GM23338 (cell line): ENCODE results near the gene OR4D2. TPM values are rescaled to one million over a fixed set of nuclear protein-coding genes. Genes with fewer than 3 reads are reported as not detected.
A peak's percentile ranks its signal among the peaks of the same experiment; 100 is the strongest.

ENCODE experiments used
- ATAC-seq: fragments of 200-7000 bp; cut with Tn5 transposase; 3 replicates; pipeline ENCODE4 v1.9.1; 2020
- DNase-seq: peaks from one replicate; pipeline ENCODE4 v3.0.0-alpha.2; 2015; ENCODE audit warnings: low spot score
- H2AFZ ChIP-seq: fragments of 200-600 bp; sonication (generic); 2 replicates; pipeline ENCODE4 v1.8.0; 2016; ENCODE audit warnings: antibody characterized with exemption, mild to moderate bottlenecking, moderate library complexity
- H3F3A ChIP-seq: fragments of 200-600 bp; sonication (generic); replicated peaks from 2 replicates; pipeline ENCODE4 v1.8.0; 2017; ENCODE audit warnings: antibody characterized with exemption, mixed run types, low read depth
- H3K27ac ChIP-seq: fragments of 200-600 bp; sonication (generic); 2 replicates; pipeline ENCODE4 v1.6.1; 2016; ENCODE audit warnings: low read depth
- H3K27me3 ChIP-seq: fragments of 200-600 bp; sonication (generic); 2 replicates; pipeline ENCODE4 v1.8.0; 2016; ENCODE audit warnings: mild to moderate bottlenecking, mixed run types, moderate library complexity; ENCODE audit not compliant: insufficient read depth
- H3K36me3 ChIP-seq: fragments of 200-600 bp; sonication (generic); 2 replicates; pipeline ENCODE4 v1.8.0; 2016; ENCODE audit warnings: mild to moderate bottlenecking; ENCODE audit not compliant: insufficient read depth
- H3K4me1 ChIP-seq: fragments of 200-600 bp; sonication (generic); 2 replicates; pipeline ENCODE4 v1.8.0; 2016; ENCODE audit warnings: mild to moderate bottlenecking, moderate library complexity; ENCODE audit not compliant: insufficient read depth
- H3K4me2 ChIP-seq: fragments of 200-600 bp; sonication (generic); 2 replicates; pipeline ENCODE4 v1.7.1; 2017; ENCODE audit warnings: mixed run types
- H3K4me3 ChIP-seq: fragments of 200-600 bp; sonication (generic); 2 replicates; pipeline ENCODE4 v1.6.1; 2016; ENCODE audit warnings: mixed run types
- H3K79me2 ChIP-seq: fragments of 200-600 bp; sonication (generic); replicated peaks from 2 replicates; pipeline ENCODE4 v1.8.0; 2017; ENCODE audit warnings: mild to moderate bottlenecking; ENCODE audit not compliant: insufficient read depth
- H3K9me2 ChIP-seq: fragments of 200-600 bp; sonication (generic); 2 replicates; pipeline ENCODE4 v1.8.0; 2017; ENCODE audit not compliant: insufficient read depth
- H4K20me1 ChIP-seq: fragments of 200-600 bp; sonication (generic); replicated peaks from 2 replicates; pipeline ENCODE4 v1.8.0; 2017; ENCODE audit warnings: mild to moderate bottlenecking; ENCODE audit not compliant: insufficient read depth
- H3K27ac Mint-ChIP-seq: 2 replicates; pipeline ENCODE4 v1.8.0; 2020; ENCODE audit warnings: inconsistent platforms, mild to moderate bottlenecking, moderate library complexity, mixed read lengths
- H3K27me3 Mint-ChIP-seq: 3 replicates; pipeline ENCODE4 v1.8.0; 2022; ENCODE audit warnings: low read depth, mild to moderate bottlenecking, moderate library complexity, mixed read lengths, inconsistent platforms; ENCODE audit not compliant: insufficient read depth, poor library complexity
- H3K36me3 Mint-ChIP-seq: 3 replicates; pipeline ENCODE4 v1.8.0; 2021; ENCODE audit warnings: low read depth, mild to moderate bottlenecking, inconsistent platforms, moderate library complexity, mixed read lengths
- H3K4me1 Mint-ChIP-seq: 3 replicates; pipeline ENCODE4 v1.8.0; 2020; ENCODE audit warnings: mild to moderate bottlenecking, inconsistent platforms, mixed read lengths
- H3K4me3 Mint-ChIP-seq: 3 replicates; pipeline ENCODE4 v1.8.0; 2021; ENCODE audit warnings: moderate library complexity, mild to moderate bottlenecking, inconsistent platforms, mixed read lengths
- H3K9me3 Mint-ChIP-seq: 3 replicates; pipeline ENCODE4 v1.8.0; 2020; ENCODE audit warnings: moderate library complexity, mild to moderate bottlenecking, inconsistent platforms, mixed read lengths
- CREB1 ChIP-seq: fragments of 250-450 bp; sonication (Bioruptor Pico); IDR thresholded peaks from 2 replicates; pipeline ENCODE4 v1.5.0; 2020; ENCODE audit warnings: low read depth, mild to moderate bottlenecking, moderate library complexity
- EZH2 ChIP-seq: fragments of 200-600 bp; sonication (generic); IDR thresholded peaks from one replicate; pipeline ENCODE4 v1.8.0; 2017; ENCODE audit warnings: antibody characterized with exemption, mild to moderate bottlenecking, low read depth; ENCODE audit not compliant: unreplicated experiment
- EZH2phosphoT487 ChIP-seq: fragments of 200-600 bp; sonication (generic); IDR thresholded peaks from one replicate; pipeline ENCODE4 v1.8.1; 2018; ENCODE audit warnings: antibody characterized with exemption; ENCODE audit not compliant: unreplicated experiment
- JUNB ChIP-seq: IDR thresholded peaks from one replicate; pipeline ENCODE4 v1.6.1; 2016; ENCODE audit warnings: antibody characterized with exemption; ENCODE audit not compliant: unreplicated experiment
- POLR2AphosphoS5 ChIP-seq: IDR thresholded peaks from 2 replicates; pipeline ENCODE4 v1.6.1; 2016; ENCODE audit warnings: antibody characterized with exemption, low read depth
- STAT1 ChIP-seq: IDR thresholded peaks from one replicate; pipeline ENCODE4 v1.6.1; 2016; ENCODE audit warnings: antibody characterized with exemption; ENCODE audit not compliant: unreplicated experiment
- ZNF114 ChIP-seq: fragments of 250-450 bp; sonication (Bioruptor Pico); IDR thresholded peaks from 2 replicates; pipeline ENCODE4 v1.5.0; 2020; ENCODE audit warnings: mild to moderate bottlenecking, moderate library complexity
- ZNF331 ChIP-seq: fragments of 250-450 bp; sonication (Bioruptor Pico); IDR thresholded peaks from 2 replicates; pipeline ENCODE4 v1.5.0; 2020; ENCODE audit warnings: low read depth, mild to moderate bottlenecking, moderate library complexity
- polyA plus RNA-seq: library from polyadenylated mRNA; unstranded; fragments of >200 nt; fragmentation: Nextera tagmentation; extraction: Ambion mirVana; gene quantifications from 2 replicates; pipeline ENCODE4 v1.2.1, GENCODE V29; 2016
- total RNA-seq: library from RNA; depleted of rRNA; stranded (reverse); fragments of >200 nt; shearing (Covaris generic); gene quantifications from 2 replicates; pipeline ENCODE4 v1.2.3, GENCODE V29; 2014
- TF ChIP-seq, protein P1 (sequence below): IDR thresholded peaks from 2 replicates; pipeline ENCODE4 v1.6.1; 2016; ENCODE audit warnings: antibody characterized with exemption
- TF ChIP-seq, protein P2 (sequence below): IDR thresholded peaks from one replicate; pipeline ENCODE4 v1.6.1; 2018; ENCODE audit warnings: antibody characterized with exemption; ENCODE audit not compliant: unreplicated experiment

OR4D2 gene
- total and polyA plus RNA-seq, 2 experiments from 2014 or later: not detected

DNA sequence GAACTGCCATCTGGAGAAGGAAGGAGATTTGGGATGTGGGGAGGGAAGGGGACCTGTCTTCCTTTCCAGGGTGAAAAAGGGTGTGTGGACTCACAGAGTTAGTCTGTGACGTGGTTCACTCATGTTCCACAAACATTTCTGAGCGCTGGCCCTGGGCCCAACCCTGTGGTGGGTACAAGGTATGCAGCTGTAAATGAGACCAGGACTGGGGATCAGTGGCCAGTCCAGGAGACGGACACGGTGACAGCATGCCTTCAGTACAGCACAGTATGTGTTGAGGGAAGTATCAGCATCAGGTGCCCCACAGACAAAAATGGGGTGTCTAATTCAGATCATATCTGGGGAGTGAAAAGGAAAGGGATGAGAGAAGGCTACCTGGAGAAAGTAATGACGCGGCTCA lies 20.3 kb downstream of the OR4D2 start (continued):
- TF ChIP-seq, protein P1, sequence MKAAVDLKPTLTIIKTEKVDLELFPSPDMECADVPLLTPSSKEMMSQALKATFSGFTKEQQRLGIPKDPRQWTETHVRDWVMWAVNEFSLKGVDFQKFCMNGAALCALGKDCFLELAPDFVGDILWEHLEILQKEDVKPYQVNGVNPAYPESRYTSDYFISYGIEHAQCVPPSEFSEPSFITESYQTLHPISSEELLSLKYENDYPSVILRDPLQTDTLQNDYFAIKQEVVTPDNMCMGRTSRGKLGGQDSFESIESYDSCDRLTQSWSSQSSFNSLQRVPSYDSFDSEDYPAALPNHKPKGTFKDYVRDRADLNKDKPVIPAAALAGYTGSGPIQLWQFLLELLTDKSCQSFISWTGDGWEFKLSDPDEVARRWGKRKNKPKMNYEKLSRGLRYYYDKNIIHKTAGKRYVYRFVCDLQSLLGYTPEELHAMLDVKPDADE: no peak
- TF ChIP-seq CREB1 (CRISPR knock-in tag) (no peak), STAT1 (no peak), EZH2phosphoT487 (no peak), EZH2 (no peak), JUNB (no peak), POLR2AphosphoS5 (no peak), ZNF331 (no peak)

DNA sequence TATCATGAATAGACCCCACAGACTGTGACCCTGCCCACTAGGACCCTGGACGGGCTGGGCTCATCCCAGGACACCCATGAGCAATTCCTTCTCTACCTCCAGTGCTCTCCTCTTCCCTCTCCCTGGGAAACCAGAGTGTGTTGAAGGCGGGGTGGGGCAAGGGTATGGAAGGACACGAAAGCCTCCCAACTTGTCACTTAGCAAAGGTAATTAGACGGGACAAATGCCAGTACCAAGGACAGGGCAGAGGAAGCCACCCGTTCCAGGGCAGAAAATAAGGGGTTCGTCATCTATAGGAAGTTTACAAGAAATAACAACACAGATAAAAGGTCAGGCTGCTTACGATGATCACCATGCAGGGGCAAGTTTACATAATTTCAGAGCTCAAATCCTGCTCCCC lies 20.9 kb downstream of the OR4D2 start:
- H3K27me3 ChIP-seq: no peaks in the 10 kb centered on the region
- no peaks in the 10 kb centered on the region for H3K36me3 Mint-ChIP-seq
- H3K4me2 ChIP-seq: no peak overlapping the region
- no peaks in the 10 kb centered on the region for H3K4me1 ChIP-seq
- no peak overlapping the region for H3K27ac ChIP-seq
- no peak overlapping the region for H3K27ac Mint-ChIP-seq
- no peak for TF ChIP-seq ZNF114 (CRISPR knock-in tag)
- TF ChIP-seq, protein P2, sequence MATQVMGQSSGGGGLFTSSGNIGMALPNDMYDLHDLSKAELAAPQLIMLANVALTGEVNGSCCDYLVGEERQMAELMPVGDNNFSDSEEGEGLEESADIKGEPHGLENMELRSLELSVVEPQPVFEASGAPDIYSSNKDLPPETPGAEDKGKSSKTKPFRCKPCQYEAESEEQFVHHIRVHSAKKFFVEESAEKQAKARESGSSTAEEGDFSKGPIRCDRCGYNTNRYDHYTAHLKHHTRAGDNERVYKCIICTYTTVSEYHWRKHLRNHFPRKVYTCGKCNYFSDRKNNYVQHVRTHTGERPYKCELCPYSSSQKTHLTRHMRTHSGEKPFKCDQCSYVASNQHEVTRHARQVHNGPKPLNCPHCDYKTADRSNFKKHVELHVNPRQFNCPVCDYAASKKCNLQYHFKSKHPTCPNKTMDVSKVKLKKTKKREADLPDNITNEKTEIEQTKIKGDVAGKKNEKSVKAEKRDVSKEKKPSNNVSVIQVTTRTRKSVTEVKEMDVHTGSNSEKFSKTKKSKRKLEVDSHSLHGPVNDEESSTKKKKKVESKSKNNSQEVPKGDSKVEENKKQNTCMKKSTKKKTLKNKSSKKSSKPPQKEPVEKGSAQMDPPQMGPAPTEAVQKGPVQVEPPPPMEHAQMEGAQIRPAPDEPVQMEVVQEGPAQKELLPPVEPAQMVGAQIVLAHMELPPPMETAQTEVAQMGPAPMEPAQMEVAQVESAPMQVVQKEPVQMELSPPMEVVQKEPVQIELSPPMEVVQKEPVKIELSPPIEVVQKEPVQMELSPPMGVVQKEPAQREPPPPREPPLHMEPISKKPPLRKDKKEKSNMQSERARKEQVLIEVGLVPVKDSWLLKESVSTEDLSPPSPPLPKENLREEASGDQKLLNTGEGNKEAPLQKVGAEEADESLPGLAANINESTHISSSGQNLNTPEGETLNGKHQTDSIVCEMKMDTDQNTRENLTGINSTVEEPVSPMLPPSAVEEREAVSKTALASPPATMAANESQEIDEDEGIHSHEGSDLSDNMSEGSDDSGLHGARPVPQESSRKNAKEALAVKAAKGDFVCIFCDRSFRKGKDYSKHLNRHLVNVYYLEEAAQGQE: peak; percentile 42
- no peak overlapping the region for H2AFZ ChIP-seq
- no peaks in the 10 kb centered on the region for H3K79me2 ChIP-seq
- no peaks in the 10 kb centered on the region for H4K20me1 ChIP-seq
- H3K4me1 Mint-ChIP-seq: peaks cover 8% of the 10 kb centered on the region; the same call in 2 of the 3 replicates
- DNase-seq (no peak), ATAC-seq (no peak)
- H3K9me2 ChIP-seq: no peaks in the 10 kb centered on the region
- no peak overlapping the region for H3K4me3 Mint-ChIP-seq
- no peaks in the 10 kb centered on the region for H3F3A ChIP-seq
- H3K9me3 Mint-ChIP-seq: no peaks in the 10 kb centered on the region
- H3K27me3 Mint-ChIP-seq: peaks cover 11% of the 10 kb centered on the region
- no peaks in the 10 kb centered on the region for H3K36me3 ChIP-seq
- no peak overlapping the region for H3K4me3 ChIP-seq
